Measurements from ENCODE around the gene SWAP70. TPM values are rescaled to one million over a fixed set of nuclear protein-coding genes. Genes with fewer than 3 reads are reported as not detected.

SWAP70 gene
- total RNA-seq, 5 donors from 2014 or later (not counting 1 experiment from before 2014, with no cell fraction given) = 4.5 to 14.3 (median 7.3) TPM

GRCh38 chr11:9773524-9773923 lies 109.6 kb downstream of the SWAP70 start:
- ChIA-PET CTCF (no interaction called here), POLR2A (no interaction called here)
- no peak overlapping the region for H3K27ac Mint-ChIP-seq
- Histone ChIP-seq H3K27me3 (replicated peaks in 1 of 2; ENCODE audit: control insufficient read depth in 2 of 2, extremely low read depth in 1 of 2, insufficient read depth in 2 of 2, low read length in 1 of 2) (no peaks in the 10 kb centered on the region), H3K36me3 (ENCODE audit: control insufficient read depth in 2 of 2, extremely low read depth in 1 of 2, insufficient read depth in 1 of 2, low read length in 1 of 2) (no peaks in the 10 kb centered on the region), H3K9me3 (no peaks in the 10 kb centered on the region), H3K27ac (ENCODE audit: low read length) (no peak overlapping the region), H3K4me1 (ENCODE audit: control insufficient read depth in 1 of 2, extremely low read depth in 1 of 2, insufficient read depth in 2 of 2, low read length in 2 of 2) (no peaks in the 10 kb centered on the region), H3K4me3 (ENCODE audit: control insufficient read depth in 1 of 2, extremely low read depth in 1 of 2, low read length in 1 of 2) (no peak overlapping the region)
- H3K27me3 Mint-ChIP-seq = no peaks in the 10 kb centered on the region
- H3K4me3 Mint-ChIP-seq = no peak overlapping the region
- H3K36me3 Mint-ChIP-seq = peaks cover 18% of the 10 kb centered on the region
- no peak for DNase-seq
- 80% methylated on average over 1 of the region's 2 CpGs for WGBS (ENCODE audit: insufficient coverage)
- H3K9me3 Mint-ChIP-seq = no peaks in the 10 kb centered on the region
- no peak for ATAC-seq (replicated peaks in 1 of 4)
- no peaks in the 10 kb centered on the region for H3K4me1 Mint-ChIP-seq

GRCh38 chr11:9774109-9774508 lies 110.2 kb downstream of the SWAP70 start:
- CTCF ChIA-PET = no interaction called here
- Mint-ChIP-seq H3K27ac (no peak overlapping the region), H3K36me3 (peaks cover 18% of the 10 kb centered on the region)

GRCh38 chr11:9774591-9775397 lies 110.9 kb downstream of the SWAP70 start:
- WGBS (ENCODE audit: insufficient coverage) = 90% methylated on average over 2 of the region's 6 CpGs
- H3K4me1 ChIP-seq (ENCODE audit: control insufficient read depth in 1 of 2, extremely low read depth in 1 of 2, insufficient read depth in 2 of 2, low read length in 2 of 2) = no peaks in the 10 kb centered on the region
- Mint-ChIP-seq H3K9me3 (no peaks in the 10 kb centered on the region), H3K27me3 (no peaks in the 10 kb centered on the region), H3K27ac (no peak overlapping the region), H3K36me3 (peaks cover 18% of the 10 kb centered on the region), H3K4me1 (no peaks in the 10 kb centered on the region), H3K4me3 (no peak overlapping the region)
- POLR2A ChIA-PET = no interaction called here
- H3K9me3 ChIP-seq = no peaks in the 10 kb centered on the region
- no peak for DNase-seq
- ATAC-seq (replicated peaks in 1 of 4) = no peak
- no peak overlapping the region for H3K4me3 ChIP-seq (ENCODE audit: control insufficient read depth in 1 of 2, extremely low read depth in 1 of 2, low read length in 1 of 2)
- CTCF ChIA-PET = no interaction called here
- no peak overlapping the region for H3K27ac ChIP-seq (ENCODE audit: low read length)
- peaks cover 0 to 2% of the 10 kb centered on the region in 2 donors for H3K36me3 ChIP-seq (ENCODE audit: control insufficient read depth in 2 of 2, extremely low read depth in 1 of 2, insufficient read depth in 1 of 2, low read length in 1 of 2)
- no peaks in the 10 kb centered on the region for H3K27me3 ChIP-seq (replicated peaks in 1 of 2; ENCODE audit: control insufficient read depth in 2 of 2, extremely low read depth in 1 of 2, insufficient read depth in 2 of 2, low read length in 1 of 2)

More at GRCh38 chr11:9774109-9774508, 110.2 kb downstream of the SWAP70 start:
- DNase-seq (no peak), ATAC-seq (replicated peaks in 1 of 4) (no peak)
- no peaks in the 10 kb centered on the region for H3K36me3 ChIP-seq (ENCODE audit: control insufficient read depth in 2 of 2, extremely low read depth in 1 of 2, insufficient read depth in 1 of 2, low read length in 1 of 2)
- no peak overlapping the region for H3K4me3 ChIP-seq (ENCODE audit: control insufficient read depth in 1 of 2, extremely low read depth in 1 of 2, low read length in 1 of 2)
- Mint-ChIP-seq H3K4me3 (no peak overlapping the region), H3K4me1 (no peaks in the 10 kb centered on the region), H3K9me3 (no peaks in the 10 kb centered on the region), H3K27me3 (no peaks in the 10 kb centered on the region)
- POLR2A ChIA-PET = no interaction called here
- no peaks in the 10 kb centered on the region for H3K4me1 ChIP-seq (ENCODE audit: control insufficient read depth in 1 of 2, extremely low read depth in 1 of 2, insufficient read depth in 2 of 2, low read length in 2 of 2)
- no peaks in the 10 kb centered on the region for H3K27me3 ChIP-seq (replicated peaks in 1 of 2; ENCODE audit: control insufficient read depth in 2 of 2, extremely low read depth in 1 of 2, insufficient read depth in 2 of 2, low read length in 1 of 2)
- H3K9me3 ChIP-seq = no peaks in the 10 kb centered on the region
- H3K27ac ChIP-seq (ENCODE audit: low read length) = no peak overlapping the region

GRCh38 chr11:9775398-9775779 lies 111.5 kb downstream of the SWAP70 start:
- no peaks in the 10 kb centered on the region for H3K4me1 Mint-ChIP-seq
- H3K9me3 Mint-ChIP-seq = no peaks in the 10 kb centered on the region
- ATAC-seq (replicated peaks in 1 of 4) (no peak), DNase-seq (no peak)
- H3K27me3 ChIP-seq (replicated peaks in 1 of 2; ENCODE audit: control insufficient read depth in 2 of 2, extremely low read depth in 1 of 2, insufficient read depth in 2 of 2, low read length in 1 of 2) = no peaks in the 10 kb centered on the region
- H3K27ac ChIP-seq (ENCODE audit: low read length) = no peak overlapping the region
- WGBS (ENCODE audit: insufficient coverage) = no CpG with 5 or more reads among the region's 2 CpGs
- H3K4me3 ChIP-seq (ENCODE audit: control insufficient read depth in 1 of 2, extremely low read depth in 1 of 2, low read length in 1 of 2) = no peak overlapping the region
- ChIA-PET POLR2A (no interaction called here), CTCF (no interaction called here)
- no peaks in the 10 kb centered on the region for H3K4me1 ChIP-seq (ENCODE audit: control insufficient read depth in 1 of 2, extremely low read depth in 1 of 2, insufficient read depth in 2 of 2, low read length in 2 of 2)
- no peak overlapping the region for H3K27ac Mint-ChIP-seq
- no peaks in the 10 kb centered on the region for H3K9me3 ChIP-seq
- no peaks in the 10 kb centered on the region for H3K27me3 Mint-ChIP-seq
- H3K4me3 Mint-ChIP-seq = no peak overlapping the region
- H3K36me3 ChIP-seq (ENCODE audit: control insufficient read depth in 2 of 2, extremely low read depth in 1 of 2, insufficient read depth in 1 of 2, low read length in 1 of 2) = peaks cover 0 to 6% of the 10 kb centered on the region in 2 donors
- peaks cover 21% of the 10 kb centered on the region for H3K36me3 Mint-ChIP-seq

GRCh38 chr11:9776203-9776602 lies 112.3 kb downstream of the SWAP70 start:
- ChIA-PET POLR2A (no interaction called here), CTCF (interaction anchor here in 1 of 2 donors (0.7 kb wide), 1 partner anchor 197 kb away, joined by 3 read pairs; no protein-coding TSS in a partner anchor)
- Histone ChIP-seq H3K4me3 (ENCODE audit: control insufficient read depth in 1 of 2, extremely low read depth in 1 of 2, low read length in 1 of 2) (no peak overlapping the region), H3K27me3 (replicated peaks in 1 of 2; ENCODE audit: control insufficient read depth in 2 of 2, extremely low read depth in 1 of 2, insufficient read depth in 2 of 2, low read length in 1 of 2) (no peaks in the 10 kb centered on the region), H3K27ac (ENCODE audit: low read length) (no peak overlapping the region), H3K36me3 (ENCODE audit: control insufficient read depth in 2 of 2, extremely low read depth in 1 of 2, insufficient read depth in 1 of 2, low read length in 1 of 2) (peaks cover 0 to 12% of the 10 kb centered on the region in 2 donors), H3K9me3 (no peaks in the 10 kb centered on the region), H3K4me1 (ENCODE audit: control insufficient read depth in 1 of 2, extremely low read depth in 1 of 2, insufficient read depth in 2 of 2, low read length in 2 of 2) (no peaks in the 10 kb centered on the region)
- no CpG with 5 or more reads among the region's 1 CpG for WGBS (ENCODE audit: insufficient coverage)
- Mint-ChIP-seq H3K27ac (no peak overlapping the region), H3K4me1 (no peaks in the 10 kb centered on the region), H3K36me3 (peaks cover 29% of the 10 kb centered on the region), H3K27me3 (no peaks in the 10 kb centered on the region), H3K9me3 (no peaks in the 10 kb centered on the region), H3K4me3 (no peak overlapping the region)
- DNase-seq = no peak
- no peak for ATAC-seq (replicated peaks in 1 of 4)

GRCh38 chr11:9777066-9777465 lies 113.2 kb downstream of the SWAP70 start:
- Mint-ChIP-seq H3K9me3 (no peaks in the 10 kb centered on the region), H3K4me3 (no peak overlapping the region), H3K27me3 (no peaks in the 10 kb centered on the region), H3K27ac (no peak overlapping the region), H3K4me1 (no peaks in the 10 kb centered on the region), H3K36me3 (peaks cover 30% of the 10 kb centered on the region)
- Histone ChIP-seq H3K27ac (ENCODE audit: low read length) (no peak overlapping the region), H3K36me3 (ENCODE audit: control insufficient read depth in 2 of 2, extremely low read depth in 1 of 2, insufficient read depth in 1 of 2, low read length in 1 of 2) (peaks cover 0 to 12% of the 10 kb centered on the region in 2 donors), H3K27me3 (replicated peaks in 1 of 2; ENCODE audit: control insufficient read depth in 2 of 2, extremely low read depth in 1 of 2, insufficient read depth in 2 of 2, low read length in 1 of 2) (no peaks in the 10 kb centered on the region), H3K9me3 (no peaks in the 10 kb centered on the region), H3K4me1 (ENCODE audit: control insufficient read depth in 1 of 2, extremely low read depth in 1 of 2, insufficient read depth in 2 of 2, low read length in 2 of 2) (no peaks in the 10 kb centered on the region), H3K4me3 (ENCODE audit: control insufficient read depth in 1 of 2, extremely low read depth in 1 of 2, low read length in 1 of 2) (no peak overlapping the region)
- POLR2A ChIA-PET = no interaction called here
- CTCF ChIA-PET = interaction anchor here in 1 of 2 donors (0.5 kb wide), 1 partner anchor 115 kb away, joined by 4 read pairs; no protein-coding TSS in a partner anchor
- no CpG with 5 or more reads among the region's 2 CpGs for WGBS (ENCODE audit: insufficient coverage)
- DNase-seq (no peak), ATAC-seq (replicated peaks in 1 of 4) (no peak)

Measured in T-cell (primary cell).